SIG-M5 treated with dmso at 0.1 percent for 504 hours (cell line): ENCODE results near the gene SPATA46.

ENCODE experiments used
- DNase-seq: peaks from one replicate; lab custom pipeline; 2025; ENCODE audit not compliant: unreplicated experiment; lab: John Stamatoyannopoulos, UW

Gene SPATA46

DNA sequence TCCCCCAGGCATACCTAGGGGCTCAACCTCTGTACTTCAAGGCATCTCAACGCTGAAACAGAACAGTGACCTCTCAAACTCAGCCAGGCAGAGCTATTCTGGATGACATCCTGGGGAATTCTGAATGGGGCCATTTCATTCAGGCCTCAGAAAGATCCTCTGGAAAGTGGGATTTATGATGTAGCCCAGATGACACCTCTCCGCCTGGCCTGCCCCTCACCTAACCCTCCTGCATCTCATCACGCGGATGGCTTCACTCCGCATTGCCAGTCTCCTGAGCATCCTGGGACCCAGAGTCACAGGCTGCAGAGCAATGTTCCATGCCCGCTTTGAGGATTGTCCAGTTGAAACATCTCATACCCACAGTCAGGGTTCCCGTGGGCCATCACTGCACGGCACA, 1.2 kb downstream of the SPATA46 start:
- DNase-seq: no peak

DNA sequence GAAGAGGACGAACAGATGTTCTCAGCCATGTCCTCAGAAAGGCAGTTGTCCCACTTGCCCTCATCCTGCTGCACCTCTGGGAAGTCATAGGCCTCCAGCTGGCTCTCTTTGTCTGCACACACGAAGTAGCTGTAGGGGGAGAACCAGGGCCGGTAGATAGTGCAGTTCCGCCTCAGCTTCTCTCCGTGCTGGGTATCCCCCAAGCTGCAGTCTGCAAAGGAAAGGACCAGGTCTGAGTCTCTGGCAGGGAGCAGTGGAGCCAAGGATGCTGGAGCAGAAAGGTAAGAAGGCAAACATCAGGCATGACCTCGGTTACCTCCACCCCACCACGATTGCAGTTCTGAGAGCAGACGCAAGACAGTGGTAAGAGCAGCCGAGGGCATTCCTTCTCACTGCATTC, 2.2 kb downstream of the SPATA46 start:
- no peak for DNase-seq

DNA sequence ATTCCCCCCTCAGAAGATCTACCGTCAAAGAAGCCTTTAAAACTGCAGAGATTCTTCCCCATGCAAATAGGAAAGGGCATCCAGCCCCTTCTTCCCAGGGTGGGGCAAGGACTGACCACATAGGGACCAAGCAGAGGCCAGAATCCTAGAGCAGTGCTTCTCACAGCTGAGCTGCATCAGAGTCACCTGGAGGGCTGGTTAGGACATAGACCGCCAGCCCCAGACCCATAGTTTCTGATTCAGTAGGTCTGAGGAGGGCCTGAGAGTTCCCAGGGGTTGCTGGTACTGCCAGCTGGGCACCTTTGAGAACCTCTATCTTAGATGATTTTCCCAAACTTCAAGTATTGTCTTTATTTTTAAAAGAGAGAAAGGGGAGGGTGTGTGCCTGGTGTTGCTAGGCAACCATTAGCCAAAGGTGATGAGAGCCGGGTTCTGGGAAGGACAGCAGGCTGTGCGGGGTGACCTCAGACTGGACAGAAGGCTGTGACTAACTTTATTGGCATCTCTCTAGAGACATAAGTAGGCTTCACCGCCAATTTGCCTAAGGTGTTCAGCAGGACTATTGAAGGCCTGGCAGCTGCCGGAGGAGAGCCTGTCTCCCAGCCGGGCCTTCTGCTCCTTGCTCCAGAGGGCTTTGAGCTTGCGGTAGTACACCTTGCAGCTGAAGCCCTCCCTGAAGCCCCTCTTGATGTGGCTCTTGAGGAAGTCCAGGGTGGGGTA, 3.0 kb downstream of the SPATA46 start:
- DNase-seq: no peak

- DNase-seq: no peak
These were observed 3.6 kb downstream of the SPATA46 start for GRCh38 chr1:162373072-162373427.

DNA sequence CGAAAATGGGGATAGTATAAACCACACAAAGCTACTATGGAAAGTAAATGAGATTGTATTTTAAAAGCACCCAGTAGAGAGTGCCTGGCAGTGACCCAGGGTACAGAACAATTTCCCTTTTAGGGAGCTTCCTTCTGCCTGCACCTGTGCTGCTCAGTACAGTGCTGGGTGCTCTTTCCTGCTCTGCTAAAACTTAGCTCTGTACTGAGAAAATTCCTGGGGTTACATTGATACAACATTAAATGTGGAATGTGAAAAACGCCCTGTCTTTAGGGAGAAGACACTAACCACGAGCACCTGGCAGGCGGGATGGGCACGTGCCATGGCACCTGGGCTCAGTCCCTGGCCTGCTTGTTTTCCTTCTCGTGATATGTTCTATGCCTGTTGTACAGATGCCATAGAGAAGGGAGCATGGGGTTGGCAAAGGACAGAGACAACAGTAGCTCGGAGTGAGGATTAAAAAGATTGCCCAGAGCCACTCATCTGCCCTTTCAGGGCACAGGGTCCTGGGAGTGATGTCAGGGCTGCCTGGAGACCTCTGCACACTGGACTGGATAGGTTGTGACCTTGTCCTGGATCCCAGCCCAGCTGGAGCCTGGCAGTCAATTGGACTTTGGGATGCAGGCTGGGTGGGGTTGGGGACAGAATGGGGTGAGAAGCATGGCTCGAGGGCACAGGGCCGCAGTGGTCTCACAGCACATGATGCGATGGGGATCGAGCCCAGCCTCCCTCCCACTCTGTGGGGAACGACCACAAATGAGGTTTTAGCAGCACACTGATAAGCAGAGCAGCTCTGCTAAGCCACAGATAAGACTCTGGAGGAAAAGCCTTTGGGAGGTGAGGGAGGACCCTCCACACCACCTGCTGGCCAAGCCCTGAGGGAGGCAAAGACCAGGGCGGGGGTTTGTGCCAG, 4.2 kb downstream of the SPATA46 start:
- DNase-seq: no peak

- DNase-seq: no peak
These were observed 5.0 kb downstream of the SPATA46 start for GRCh38 chr1:162371611-162372010.

GRCh38 chr1:162370721-162371120, 5.9 kb downstream of the SPATA46 start:
- DNase-seq: no peak

GRCh38 chr1:162370161-162370560, 6.5 kb downstream of the SPATA46 start:
- DNase-seq: no peak

- no peak for DNase-seq
These were observed 7.1 kb downstream of the SPATA46 start for GRCh38 chr1:162369571-162369970.

DNA sequence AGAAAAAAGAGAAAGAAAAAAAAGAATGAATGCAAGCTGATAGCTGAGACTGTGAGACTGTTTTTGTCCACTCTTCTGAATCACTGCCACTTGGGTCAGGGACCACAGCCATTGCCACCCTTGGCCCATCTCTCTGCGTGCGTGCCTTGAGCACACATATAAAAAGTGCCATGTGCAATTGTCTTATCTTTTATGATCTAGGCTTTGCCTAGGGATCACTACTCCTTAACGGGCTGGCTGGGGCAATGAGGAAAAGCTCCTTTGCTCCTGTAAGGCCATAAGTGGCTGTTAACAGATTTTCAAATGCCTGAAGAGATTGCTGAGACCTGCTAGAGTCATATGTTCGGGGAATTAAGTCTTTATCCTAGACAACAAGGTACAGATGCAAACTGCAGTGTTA, 8.2 kb downstream of the SPATA46 start:
- no peak for DNase-seq

- no peak for DNase-seq
These were observed 8.9 kb downstream of the SPATA46 start for GRCh38 chr1:162367772-162368171.

DNA sequence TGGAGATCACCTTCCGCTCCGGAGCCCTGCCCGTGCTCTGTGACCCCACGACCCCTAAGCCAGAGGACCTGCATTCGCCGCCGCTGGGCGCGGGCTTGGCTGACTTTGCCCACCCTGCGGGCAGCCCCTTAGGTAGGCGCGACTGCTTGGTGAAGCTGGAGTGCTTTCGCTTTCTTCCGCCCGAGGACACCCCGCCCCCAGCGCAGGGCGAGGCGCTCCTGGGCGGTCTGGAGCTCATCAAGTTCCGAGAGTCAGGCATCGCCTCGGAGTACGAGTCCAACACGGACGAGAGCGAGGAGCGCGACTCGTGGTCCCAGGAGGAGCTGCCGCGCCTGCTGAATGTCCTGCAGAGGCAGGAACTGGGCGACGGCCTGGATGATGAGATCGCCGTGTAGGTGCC, 9.6 kb downstream of the SPATA46 start:
- no peak for DNase-seq

GRCh38 chr1:162366671-162367070, 10.0 kb downstream of the SPATA46 start:
- DNase-seq: no peak

DNA sequence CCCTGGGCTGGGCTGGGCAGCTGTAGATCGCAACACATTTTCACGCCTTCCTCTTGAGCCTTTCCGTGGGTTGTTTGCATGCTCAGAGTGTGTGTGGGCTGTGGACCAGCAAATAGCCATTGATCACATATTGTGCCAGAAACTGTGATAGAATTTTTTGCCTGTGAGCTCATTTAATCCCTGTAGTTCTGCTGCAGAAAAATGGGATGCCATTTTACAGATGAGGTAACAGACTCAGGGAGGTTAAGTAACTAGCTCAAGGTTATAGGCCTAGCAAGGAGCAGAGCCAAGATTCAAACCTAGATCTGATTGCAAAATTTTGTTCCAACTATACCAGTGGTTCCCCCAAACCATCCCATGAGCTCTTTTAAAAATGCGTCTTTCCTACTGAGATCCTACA, 10.5 kb downstream of the SPATA46 start:
- no peak for DNase-seq

DNA sequence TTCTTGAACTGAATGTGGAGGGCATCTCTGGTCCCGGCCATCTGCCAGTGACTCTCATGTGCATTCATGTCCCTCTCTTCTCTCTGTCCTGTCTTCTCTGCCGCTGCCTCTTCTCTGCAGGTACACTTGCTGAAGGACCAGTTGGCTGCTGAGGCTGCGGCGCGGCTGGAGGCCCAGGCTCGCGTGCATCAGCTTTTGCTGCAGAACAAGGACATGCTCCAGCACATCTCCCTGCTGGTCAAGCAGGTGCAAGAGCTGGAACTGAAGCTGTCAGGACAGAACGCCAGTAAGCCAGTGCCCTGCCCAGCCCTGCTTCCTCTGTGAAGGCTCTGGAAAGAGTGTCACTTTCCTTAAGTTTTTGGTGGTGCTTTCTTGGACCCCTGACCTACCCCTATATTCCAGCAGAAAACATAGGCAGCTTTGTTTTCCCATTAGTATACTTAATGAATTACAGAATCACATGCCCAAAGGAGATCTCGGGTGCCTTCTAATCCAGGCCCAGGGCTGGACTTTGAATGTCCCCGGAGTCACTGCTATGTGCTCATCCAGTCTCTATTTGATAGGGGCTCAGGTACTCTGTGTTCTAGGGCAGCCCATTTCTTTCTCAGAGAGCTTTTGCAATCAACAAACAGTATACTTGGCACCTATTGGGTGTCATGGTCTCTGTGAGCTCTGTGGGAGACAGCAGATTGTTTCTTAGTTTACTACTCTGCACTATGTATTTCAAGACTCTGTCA, 11.2 kb downstream of the SPATA46 start:
- no peak for DNase-seq

DNA sequence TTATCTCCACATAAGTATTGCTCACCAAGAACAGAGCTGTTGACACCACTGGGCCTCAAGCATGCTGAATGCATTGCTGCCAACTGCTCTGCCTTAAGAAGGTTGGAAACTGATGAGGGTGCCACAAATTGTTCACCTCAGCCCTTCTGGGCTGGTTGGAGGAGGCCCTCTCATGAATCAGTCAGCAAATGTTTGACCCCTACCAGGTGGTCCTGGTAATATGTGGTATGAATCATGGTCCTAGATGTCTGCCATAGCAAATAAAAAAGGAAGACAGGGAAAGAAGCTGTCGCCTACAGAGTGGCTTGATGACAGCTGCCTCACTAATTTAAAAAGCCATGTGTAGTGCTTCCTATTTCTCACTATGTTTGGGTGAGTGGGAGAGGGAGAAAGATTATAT, 12.2 kb downstream of the SPATA46 start:
- no peak for DNase-seq

DNA sequence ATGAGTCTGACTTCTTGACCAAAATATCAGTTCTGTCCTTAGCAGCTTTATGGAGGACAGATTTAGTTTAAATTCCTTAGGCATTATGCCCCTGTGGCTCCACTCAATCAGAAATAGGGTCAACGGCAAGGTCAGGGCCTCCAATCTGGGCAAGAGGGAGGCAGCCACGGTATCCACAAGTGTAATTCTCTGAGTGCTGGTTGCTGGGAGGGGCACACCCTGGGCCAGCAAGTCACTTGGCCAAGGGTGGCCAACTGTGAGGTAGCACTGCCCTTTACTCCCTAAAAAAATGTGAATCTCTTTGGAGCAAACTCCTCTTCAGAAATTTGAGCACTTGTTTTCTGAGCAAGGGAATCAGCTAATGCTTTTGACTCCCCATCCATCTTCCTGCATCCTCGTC, 12.8 kb downstream of the SPATA46 start:
- DNase-seq: no peak

GRCh38 chr1:162361349-162361748, 15.3 kb downstream of the SPATA46 start:
- no peak for DNase-seq

- no peak for DNase-seq
These were observed 15.8 kb downstream of the SPATA46 start for GRCh38 chr1:162360874-162361260.

DNA sequence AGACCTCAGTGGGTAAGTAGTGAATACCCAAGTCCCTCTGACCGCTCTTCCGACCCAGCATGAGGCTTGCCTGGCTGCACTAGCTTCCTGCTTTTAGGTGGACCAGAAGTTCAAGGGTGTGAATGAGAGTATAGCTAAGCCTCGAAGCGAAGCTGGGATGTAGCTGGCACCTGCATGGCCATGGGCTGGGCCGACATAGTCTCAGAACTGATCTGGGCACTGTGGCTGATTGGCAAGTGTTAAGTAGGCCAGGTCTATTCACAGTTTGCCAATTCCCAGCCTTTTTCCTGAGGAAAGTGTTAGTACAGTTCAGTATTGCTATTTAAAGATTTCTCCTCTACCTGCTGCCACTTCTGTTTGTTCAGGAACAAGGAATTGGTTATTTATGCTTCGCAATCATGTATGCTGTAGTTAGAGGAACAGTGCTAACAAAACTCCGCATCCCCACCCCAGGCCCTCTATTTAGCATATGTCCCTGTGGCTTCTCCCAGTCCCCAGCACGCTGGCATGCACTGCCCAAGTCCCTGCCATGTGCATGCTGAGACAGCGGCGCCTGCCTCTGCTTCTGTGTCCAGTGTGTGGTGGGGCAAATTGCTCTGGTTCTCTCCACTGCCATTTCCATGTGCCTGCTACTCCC, 16.3 kb downstream of the SPATA46 start:
- DNase-seq: no peak

GRCh38 chr1:162359523-162360236, 17.0 kb downstream of the SPATA46 start:
- DNase-seq: no peak
